Activated naive CD8-positive, alpha-beta T cell treated with anti-CD3 and anti-CD28 coated beads, Interleukin-2, amount 10 ng/mL, durations not matched to agents 7 days and 5 days (primary cell): ENCODE measurements around the gene S100A10. TPM values are rescaled to one million over a fixed set of nuclear protein-coding genes. Genes with fewer than 3 reads are reported as not detected.
A peak's percentile ranks its signal among the peaks of the same experiment; 100 is the strongest.

Source experiments
- ATAC-seq: fragments of 150-1000 bp; cut with Tn5 transposase; one replicate; pipeline ENCODE4 v1.10.0; 2021; ENCODE audit warnings: low read depth, moderate library complexity
- POLR2A ChIA-PET: fragments of 350-600 bp; sonication (Branson Sonifier 250); formaldehyde crosslinking; loops from one replicate; lab custom pipeline; 2021; ENCODE audit warnings: antibody characterized with exemption; lab: Charles Lee
- DNase-seq: peaks from one replicate; pipeline ENCODE4 v3.0.0; 2021
- H3K27ac Mint-ChIP-seq: one replicate; pipeline ENCODE4 v1.8.0; 2022; ENCODE audit warnings: mild to moderate bottlenecking, mixed read lengths
- H3K27me3 Mint-ChIP-seq: one replicate; pipeline ENCODE4 v1.8.0; 2022; ENCODE audit warnings: mild to moderate bottlenecking, moderate library complexity, mixed read lengths
- H3K36me3 Mint-ChIP-seq: one replicate; pipeline ENCODE4 v1.8.0; 2021; ENCODE audit warnings: mild to moderate bottlenecking, mixed read lengths
- H3K4me1 Mint-ChIP-seq: one replicate; pipeline ENCODE4 v1.8.0; 2021; ENCODE audit warnings: mixed read lengths
- H3K4me3 Mint-ChIP-seq: one replicate; pipeline ENCODE4 v1.8.0; 2022; ENCODE audit warnings: mild to moderate bottlenecking, moderate library complexity, mixed read lengths
- H3K9me3 Mint-ChIP-seq: one replicate; pipeline ENCODE4 v1.8.0; 2021; ENCODE audit warnings: mixed read lengths
- total RNA-seq, 2 experiments: library from RNA; stranded (reverse); gene quantifications; one replicate each; pipeline ENCODE4 v1.2.3, GENCODE V29; 2021

S100A10 gene
- total RNA-seq, 2 experiments from 2014 or later, result 529 to 544 TPM

DNA sequence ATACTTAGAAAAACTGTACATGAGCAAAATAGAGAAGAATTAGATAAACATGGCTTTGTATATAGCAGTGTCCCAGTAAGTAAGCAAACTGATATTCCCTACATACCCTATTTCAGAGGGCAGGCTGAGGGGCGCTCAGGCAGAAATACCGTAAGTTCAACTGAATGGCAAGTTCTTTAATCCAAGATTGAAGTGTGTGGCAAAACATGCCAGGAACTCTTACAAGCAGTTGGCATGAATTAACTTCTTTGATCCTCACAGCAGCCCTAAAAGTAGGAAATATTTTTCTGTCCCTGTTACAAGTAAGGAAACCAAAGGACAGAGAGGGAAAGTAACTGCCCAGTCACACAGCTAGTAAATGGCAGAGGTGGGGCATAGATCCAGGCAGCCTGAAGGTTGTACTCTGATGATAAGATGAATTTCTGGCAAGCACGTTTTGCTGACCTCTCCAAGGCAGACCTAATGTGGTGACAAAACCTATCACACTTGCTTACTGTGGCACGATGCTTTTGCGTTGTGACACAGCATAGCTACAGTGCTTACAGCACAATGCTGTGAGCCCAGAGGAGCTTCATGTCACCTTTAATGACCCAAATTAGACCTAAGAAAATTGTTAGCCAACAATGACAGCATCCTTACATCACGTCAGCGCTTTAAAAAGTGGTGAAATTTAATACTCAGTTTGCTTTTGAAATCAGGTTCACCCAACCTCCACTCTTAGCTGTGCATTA is 49.4 kb downstream of the S100A10 start:
- Mint-ChIP-seq H3K4me1 (peaks cover 18% of the 10 kb centered on the region), H3K9me3 (no peaks in the 10 kb centered on the region), H3K36me3 (no peaks in the 10 kb centered on the region), H3K27ac (no peak overlapping the region), H3K4me3 (no peak overlapping the region), H3K27me3 (no peaks in the 10 kb centered on the region)
- DNase-seq (no peak), ATAC-seq (no peak)
- POLR2A ChIA-PET, result no interaction called here

DNA sequence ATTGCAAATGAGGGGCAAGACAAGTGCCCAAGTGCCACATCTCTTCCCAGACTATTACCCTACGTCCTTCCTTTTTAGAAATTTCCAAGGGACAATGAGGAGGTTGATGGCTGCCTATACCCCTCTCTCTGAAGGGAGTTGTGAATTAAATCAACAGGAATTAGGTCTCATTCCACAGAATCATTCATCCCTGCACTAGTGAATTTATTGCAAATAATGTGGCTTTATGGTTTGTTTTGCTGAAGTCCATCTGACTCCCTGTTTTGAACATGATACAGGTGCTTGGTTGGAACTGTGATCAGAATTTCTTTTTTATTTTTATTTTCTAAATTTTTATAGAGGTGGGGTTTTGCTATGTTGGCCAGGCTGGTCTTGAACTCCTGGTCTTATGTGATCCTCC is 50.1 kb downstream of the S100A10 start:
- DNase-seq, result no peak
- Mint-ChIP-seq H3K4me3 (no peak overlapping the region), H3K27ac (no peak overlapping the region), H3K27me3 (peaks cover 3% of the 10 kb centered on the region), H3K4me1 (peaks cover 18% of the 10 kb centered on the region), H3K36me3 (no peaks in the 10 kb centered on the region), H3K9me3 (no peaks in the 10 kb centered on the region)
- POLR2A ChIA-PET, result no interaction called here
- no peak for ATAC-seq

DNA sequence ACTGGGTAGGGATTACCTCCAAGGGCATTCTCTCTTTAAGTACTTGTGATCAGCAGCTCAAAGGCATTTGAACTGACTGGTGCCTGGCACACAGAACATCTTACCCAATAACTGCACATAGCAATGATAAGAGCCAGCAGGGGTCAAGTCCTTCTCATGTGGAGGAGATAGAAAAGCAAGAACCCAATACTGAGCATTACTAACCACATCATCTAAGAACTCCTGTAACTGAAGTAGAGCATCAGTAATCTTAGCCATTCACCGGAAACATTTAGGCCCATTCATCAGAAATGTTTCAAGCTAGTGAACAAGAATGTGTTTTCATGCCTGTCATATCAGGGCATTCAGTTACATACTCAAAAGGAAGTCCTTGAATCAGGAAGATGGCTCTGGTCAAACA is 50.8 kb downstream of the S100A10 start:
- no peak overlapping the region for H3K27ac Mint-ChIP-seq
- POLR2A ChIA-PET, result no interaction called here
- no peak for ATAC-seq
- H3K4me3 Mint-ChIP-seq, result no peak overlapping the region
- no peak for DNase-seq
- H3K36me3 Mint-ChIP-seq, result no peaks in the 10 kb centered on the region
- H3K4me1 Mint-ChIP-seq, result peaks cover 18% of the 10 kb centered on the region
- H3K27me3 Mint-ChIP-seq, result peaks cover 3% of the 10 kb centered on the region
- H3K9me3 Mint-ChIP-seq, result no peaks in the 10 kb centered on the region

DNA sequence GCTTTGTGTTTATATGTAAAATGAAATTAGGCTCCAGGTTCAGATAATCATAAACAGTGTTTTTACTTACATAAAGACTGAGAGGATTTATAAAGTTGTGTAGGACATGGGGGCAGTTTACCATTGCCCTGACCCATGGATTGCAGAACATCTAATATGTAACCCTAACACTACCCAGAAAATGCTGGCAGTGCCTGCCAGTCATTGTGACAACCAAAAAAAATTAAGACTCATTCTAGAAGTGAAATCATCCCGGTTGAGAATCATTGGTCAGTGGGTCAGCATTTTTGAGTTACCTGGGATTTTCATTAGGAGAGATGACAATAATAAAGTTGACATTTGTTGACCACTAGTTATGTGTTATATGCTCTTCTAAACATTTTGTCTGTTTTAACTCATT is 53.1 kb downstream of the S100A10 start:
- POLR2A ChIA-PET, result no interaction called here
- no peak overlapping the region for H3K4me3 Mint-ChIP-seq
- no peak for ATAC-seq
- H3K9me3 Mint-ChIP-seq, result no peaks in the 10 kb centered on the region
- H3K4me1 Mint-ChIP-seq, result peaks cover 9% of the 10 kb centered on the region
- no peak overlapping the region for H3K27ac Mint-ChIP-seq
- DNase-seq, result no peak
- no peaks in the 10 kb centered on the region for H3K36me3 Mint-ChIP-seq
- peaks cover 12% of the 10 kb centered on the region for H3K27me3 Mint-ChIP-seq

DNA sequence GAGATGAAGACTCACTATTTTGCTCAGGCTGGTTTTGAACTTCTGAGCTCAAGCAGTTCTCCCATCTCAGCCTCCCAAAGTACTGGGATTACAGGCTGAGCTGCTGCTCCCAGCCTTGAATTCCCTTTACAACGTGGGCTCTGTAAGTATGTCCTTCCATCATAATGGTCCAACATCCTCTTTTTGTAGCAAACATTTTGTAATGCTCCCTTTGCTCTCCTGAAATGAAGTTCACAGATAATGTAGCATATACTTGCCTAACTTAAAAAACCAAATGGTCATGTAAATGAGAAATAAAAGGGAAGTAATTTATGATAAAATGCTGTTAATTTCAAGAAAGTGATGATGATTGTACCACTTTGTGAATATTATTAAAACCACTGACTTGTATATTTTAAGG is 53.9 kb downstream of the S100A10 start:
- H3K36me3 Mint-ChIP-seq, result no peaks in the 10 kb centered on the region
- POLR2A ChIA-PET, result no interaction called here
- H3K27me3 Mint-ChIP-seq, result peaks cover 12% of the 10 kb centered on the region
- ATAC-seq, result no peak
- peaks cover 3% of the 10 kb centered on the region for H3K4me1 Mint-ChIP-seq
- DNase-seq, result no peak
- H3K27ac Mint-ChIP-seq, result no peak overlapping the region
- H3K9me3 Mint-ChIP-seq, result no peaks in the 10 kb centered on the region
- no peak overlapping the region for H3K4me3 Mint-ChIP-seq

DNA sequence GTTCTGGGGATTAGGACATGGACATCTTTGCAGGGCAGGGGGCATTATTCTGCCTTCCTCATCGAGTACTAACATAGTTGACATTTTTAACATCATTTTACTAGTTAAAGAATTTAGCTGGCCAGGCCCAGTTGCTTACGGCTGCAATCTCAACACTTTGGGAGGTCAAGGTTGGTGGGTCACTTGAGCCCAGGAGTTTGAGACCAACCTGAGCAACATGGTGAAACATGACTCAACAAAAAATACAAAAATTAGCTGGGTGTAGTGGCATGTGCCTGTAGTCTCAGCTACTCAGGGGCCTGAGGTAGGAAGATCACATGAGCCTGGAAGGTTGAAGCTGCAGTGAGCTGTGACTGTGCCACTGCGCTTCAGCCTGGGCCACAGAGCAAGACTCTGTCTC is 54.5 kb downstream of the S100A10 start:
- DNase-seq, result no peak
- peaks cover 3% of the 10 kb centered on the region for H3K4me1 Mint-ChIP-seq
- ATAC-seq, result no peak
- POLR2A ChIA-PET, result no interaction called here
- H3K27me3 Mint-ChIP-seq, result peaks cover 12% of the 10 kb centered on the region
- no peaks in the 10 kb centered on the region for H3K36me3 Mint-ChIP-seq
- H3K9me3 Mint-ChIP-seq, result no peaks in the 10 kb centered on the region
- no peak overlapping the region for H3K4me3 Mint-ChIP-seq
- no peak overlapping the region for H3K27ac Mint-ChIP-seq

DNA sequence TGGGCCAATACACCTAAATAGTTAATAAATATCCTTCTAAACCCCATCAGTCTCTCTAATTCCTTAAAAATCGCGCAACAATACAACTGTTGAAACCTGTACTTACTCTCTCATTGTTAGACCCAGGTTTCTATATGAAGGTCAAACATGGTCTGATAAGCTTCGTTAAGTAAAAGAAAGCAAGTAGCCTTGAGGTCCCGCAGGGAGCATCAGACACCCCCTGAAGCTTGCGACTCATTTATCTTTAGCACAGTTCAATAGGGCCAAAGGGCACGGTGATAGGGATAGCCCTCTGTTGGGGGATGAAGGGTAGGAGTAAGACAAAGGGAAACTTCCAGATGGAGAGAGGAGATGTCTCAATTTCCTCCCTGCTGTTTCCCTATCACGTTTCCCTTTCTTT is 57.0 kb downstream of the S100A10 start:
- no peaks in the 10 kb centered on the region for H3K9me3 Mint-ChIP-seq
- H3K4me3 Mint-ChIP-seq, result no peak overlapping the region
- DNase-seq, result no peak
- POLR2A ChIA-PET, result interaction anchor here (0.9 kb wide), 1 partner anchor 65 kb away, joined by 3 read pairs; no protein-coding TSS in a partner anchor
- H3K36me3 Mint-ChIP-seq, result no peaks in the 10 kb centered on the region
- peaks cover 17% of the 10 kb centered on the region for H3K27me3 Mint-ChIP-seq
- ATAC-seq, result no peak
- H3K4me1 Mint-ChIP-seq, result peaks cover 5% of the 10 kb centered on the region
- no peak overlapping the region for H3K27ac Mint-ChIP-seq

DNA sequence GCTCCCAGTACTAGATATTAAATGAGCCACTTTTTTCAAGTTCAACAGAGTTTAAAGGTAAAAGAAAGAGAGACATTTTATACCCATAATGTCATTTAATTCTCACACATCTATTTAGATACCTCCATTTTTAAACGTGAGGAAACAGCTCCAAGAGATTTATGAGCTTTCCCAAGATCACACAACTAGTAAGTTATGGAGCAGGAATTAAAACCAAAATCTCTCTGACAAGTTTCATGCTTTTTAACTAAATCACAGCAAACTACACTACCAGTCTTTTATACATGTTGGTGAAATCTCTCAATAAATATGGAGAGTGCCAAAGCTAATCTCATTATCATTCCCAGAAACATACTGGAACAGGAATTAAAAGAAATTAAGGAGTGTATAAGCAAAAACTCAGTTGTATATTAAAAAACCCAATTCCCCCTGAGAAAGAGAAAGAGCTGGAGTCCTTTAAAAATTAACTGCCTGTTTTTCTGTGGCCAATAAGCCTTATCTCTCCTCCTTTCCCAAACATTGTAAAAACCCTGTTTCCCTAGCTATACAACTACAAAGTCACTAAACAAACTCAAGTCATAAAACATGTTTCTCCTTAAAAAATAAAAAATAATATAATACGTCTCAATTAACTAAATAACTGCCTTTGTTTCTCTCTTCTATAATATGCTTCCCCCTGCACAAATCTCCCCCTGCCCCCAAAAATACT is 57.6 kb downstream of the S100A10 start:
- H3K36me3 Mint-ChIP-seq, result no peaks in the 10 kb centered on the region
- ATAC-seq (no peak), DNase-seq (no peak)
- H3K4me1 Mint-ChIP-seq, result peaks cover 2% of the 10 kb centered on the region
- H3K9me3 Mint-ChIP-seq, result no peaks in the 10 kb centered on the region
- H3K27ac Mint-ChIP-seq, result no peak overlapping the region
- H3K27me3 Mint-ChIP-seq, result peaks cover 17% of the 10 kb centered on the region
- POLR2A ChIA-PET, result interaction anchor here (0.9 kb wide), 1 partner anchor 66 kb away, joined by 3 read pairs; no protein-coding TSS in a partner anchor
- H3K4me3 Mint-ChIP-seq, result no peak overlapping the region

DNA sequence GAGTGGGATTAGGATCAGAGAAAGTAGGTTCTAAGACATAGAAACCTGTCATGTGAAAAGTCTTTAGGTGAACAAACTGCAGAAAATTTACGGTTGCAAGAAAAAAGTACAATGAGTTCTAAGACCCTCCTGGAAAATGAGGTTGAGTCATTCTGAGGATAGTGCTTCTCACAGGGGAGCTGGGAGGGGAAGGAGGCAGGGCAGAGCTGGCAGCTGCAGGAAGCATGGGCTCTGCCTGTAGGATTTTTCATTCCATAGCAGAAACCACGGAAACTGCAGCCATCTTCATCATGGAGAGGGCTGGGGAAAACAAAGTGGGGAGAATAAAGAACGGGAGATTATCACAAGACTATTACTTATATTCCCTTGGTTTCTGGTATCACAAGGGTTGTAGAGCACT is 58.5 kb downstream of the S100A10 start:
- Mint-ChIP-seq H3K36me3 (no peaks in the 10 kb centered on the region), H3K27ac (no peak overlapping the region), H3K27me3 (peaks cover 17% of the 10 kb centered on the region), H3K4me3 (no peak overlapping the region), H3K9me3 (no peaks in the 10 kb centered on the region), H3K4me1 (peaks cover 2% of the 10 kb centered on the region)
- ATAC-seq (no peak), DNase-seq (no peak)
- POLR2A ChIA-PET, result no interaction called here

DNA sequence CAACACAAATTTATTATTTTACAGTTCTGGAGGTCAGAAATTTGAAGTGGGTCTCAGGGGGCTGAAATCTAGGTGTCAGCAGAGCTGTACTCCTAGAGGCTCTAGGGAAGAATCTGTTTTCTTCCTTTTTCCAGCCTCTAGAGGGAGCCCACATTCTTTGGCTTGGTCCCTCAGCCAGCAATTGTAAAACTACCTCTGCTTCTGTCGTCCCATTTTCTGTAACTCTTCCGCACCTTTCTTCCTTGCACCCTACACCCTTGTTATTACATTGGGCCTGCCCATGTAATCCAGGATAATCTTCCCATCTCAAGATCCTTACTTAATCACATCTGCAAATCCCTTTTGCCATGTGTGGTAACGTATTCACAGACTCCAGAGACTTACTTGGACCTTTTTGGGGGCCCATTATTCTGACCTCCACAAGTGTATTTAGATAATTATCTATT is 59.6 kb downstream of the S100A10 start:
- no peaks in the 10 kb centered on the region for H3K36me3 Mint-ChIP-seq
- peaks cover 19% of the 10 kb centered on the region for H3K27me3 Mint-ChIP-seq
- peaks cover 2% of the 10 kb centered on the region for H3K4me1 Mint-ChIP-seq
- DNase-seq (no peak), ATAC-seq (peak; percentile 54)
- POLR2A ChIA-PET, result interaction anchor here (1.0 kb wide), 1 partner anchor 68 kb away, joined by 4 read pairs; no protein-coding TSS in a partner anchor
- H3K27ac Mint-ChIP-seq, result no peak overlapping the region
- no peaks in the 10 kb centered on the region for H3K9me3 Mint-ChIP-seq
- no peak overlapping the region for H3K4me3 Mint-ChIP-seq

Other genes starting within 250 kb of the S100A10 start
- gene MRPL9, start 230.4 kb downstream of the S100A10 start, total RNA-seq, result 10 to 100 TPM; 87.4 to 95.0 TPM
- 10 to 100 TPM; 15.9 to 16.1 TPM for gene TDRKH, start 203.4 kb downstream of the S100A10 start, total RNA-seq
- gene LINGO4, start 188.4 kb downstream of the S100A10 start, total RNA-seq, result under 1 TPM in 1 of 2 experiments, not detected in 1; 0.14 TPM
- gene RORC, start 162.1 kb downstream of the S100A10 start, total RNA-seq, result 1 to 10 TPM; 1.2 to 1.4 TPM
- gene C2CD4D, start 154.0 kb downstream of the S100A10 start, total RNA-seq, result under 1 TPM in 1 of 2 experiments, not detected in 1; 0.17 TPM
- gene THEM5, start 140.1 kb downstream of the S100A10 start, total RNA-seq, result not detected
- gene THEM4, start 84.3 kb downstream of the S100A10 start, total RNA-seq, result 10 to 100 TPM; 46.6 to 49.7 TPM
- gene S100A11, start 43.1 kb upstream of the S100A10 start, total RNA-seq, result 100 to 1,000 TPM; 241 to 262 TPM
- gene TCHHL1, start 95.2 kb upstream of the S100A10 start, total RNA-seq, result not detected
- gene TCHH, start 121.6 kb upstream of the S100A10 start, total RNA-seq, result under 1 TPM; 0.06 to 0.08 TPM
- not detected for gene RPTN, start 165.4 kb upstream of the S100A10 start, total RNA-seq
- not detected for gene HRNR, start 230.3 kb upstream of the S100A10 start, total RNA-seq